ENCODE results near the gene ZNF48.

- TF ChIP-seq POLR2A (IDR thresholded peaks at IDR 0.05) = no peak
- TF ChIP-seq, protein P1, sequence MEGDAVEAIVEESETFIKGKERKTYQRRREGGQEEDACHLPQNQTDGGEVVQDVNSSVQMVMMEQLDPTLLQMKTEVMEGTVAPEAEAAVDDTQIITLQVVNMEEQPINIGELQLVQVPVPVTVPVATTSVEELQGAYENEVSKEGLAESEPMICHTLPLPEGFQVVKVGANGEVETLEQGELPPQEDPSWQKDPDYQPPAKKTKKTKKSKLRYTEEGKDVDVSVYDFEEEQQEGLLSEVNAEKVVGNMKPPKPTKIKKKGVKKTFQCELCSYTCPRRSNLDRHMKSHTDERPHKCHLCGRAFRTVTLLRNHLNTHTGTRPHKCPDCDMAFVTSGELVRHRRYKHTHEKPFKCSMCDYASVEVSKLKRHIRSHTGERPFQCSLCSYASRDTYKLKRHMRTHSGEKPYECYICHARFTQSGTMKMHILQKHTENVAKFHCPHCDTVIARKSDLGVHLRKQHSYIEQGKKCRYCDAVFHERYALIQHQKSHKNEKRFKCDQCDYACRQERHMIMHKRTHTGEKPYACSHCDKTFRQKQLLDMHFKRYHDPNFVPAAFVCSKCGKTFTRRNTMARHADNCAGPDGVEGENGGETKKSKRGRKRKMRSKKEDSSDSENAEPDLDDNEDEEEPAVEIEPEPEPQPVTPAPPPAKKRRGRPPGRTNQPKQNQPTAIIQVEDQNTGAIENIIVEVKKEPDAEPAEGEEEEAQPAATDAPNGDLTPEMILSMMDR (IDR thresholded peaks at IDR 0.05) = no peak
Measured at GRCh38 chr16:30416047-30416603, 20.9 kb downstream of the ZNF48 start.
